Left renal pelvis (tissue), 4 donors: ENCODE data around the gene COQ8B. TPM values are rescaled to one million over a fixed set of nuclear protein-coding genes. Genes with fewer than 3 reads are reported as not detected.

Source experiments
- DNase-seq, 4 donors: peaks; one replicate each; pipeline ENCODE4 v3.0.0-alpha.2; 2013; ENCODE audit warnings: low read depth in 4 of 4, low spot score in 3 of 4
- polyA plus RNA-seq, 4 donors: library from polyadenylated mRNA; unstranded; fragments of 120-200 nt; gene quantifications; one replicate each; pipeline ENCODE4 v1.2.1, GENCODE V29; 2013; ENCODE audit not compliant: insufficient read length in 4 of 4

The COQ8B gene
- polyA plus RNA-seq, 4 donors, result 25.9 to 49.7 (median 30.0) TPM

DNA sequence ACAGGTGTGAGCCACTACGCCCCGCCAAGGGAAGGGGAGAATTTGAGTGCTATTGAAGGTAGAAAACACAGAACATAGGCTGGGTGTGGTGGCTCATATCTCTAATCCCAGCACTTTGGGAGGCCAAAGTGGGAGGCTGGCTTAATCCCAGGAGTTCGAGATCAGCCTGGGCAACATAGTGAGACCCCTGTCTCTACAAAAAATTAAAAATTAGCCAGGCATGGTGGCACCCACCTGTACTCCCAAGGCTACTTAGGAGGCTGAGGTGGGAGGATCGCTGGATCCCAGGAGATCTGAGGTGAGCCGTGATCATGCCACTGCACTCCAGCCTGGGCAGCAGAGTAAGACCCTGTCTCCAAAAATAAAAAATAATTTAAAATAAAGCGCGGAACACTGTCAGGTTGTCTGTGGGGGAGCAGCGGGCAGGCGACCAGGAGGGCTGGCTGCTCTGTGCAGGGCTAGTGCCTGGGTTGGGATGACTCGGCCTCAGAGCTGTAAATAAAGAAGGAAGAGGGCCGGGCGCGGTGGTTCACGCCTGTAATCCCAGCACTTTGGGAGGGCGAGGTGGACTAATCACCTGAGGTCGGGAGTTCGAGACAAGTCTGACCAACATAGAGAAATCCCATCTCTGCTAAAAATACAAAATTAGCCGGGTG is 74.5 kb downstream of the COQ8B start:
- DNase-seq, result no peak

Other genes with a start within 250 kb of the COQ8B start
- gene SPTBN4, start 249.9 kb downstream of the COQ8B start, polyA plus RNA-seq, result 1 to 10 TPM; 1.2 to 3.3 (median 1.8) TPM
- gene SHKBP1, start 140.0 kb downstream of the COQ8B start, polyA plus RNA-seq, result 10 to 100 TPM; 22.2 to 52.9 (median 40.8) TPM
- 100 to 1,000 TPM; 193 to 531 (median 257) TPM for gene LTBP4, start 115.5 kb downstream of the COQ8B start, polyA plus RNA-seq
- 10 to 100 TPM; 11.5 to 35.0 (median 15.8) TPM for gene NUMBL, start 26.2 kb downstream of the COQ8B start, polyA plus RNA-seq
- 10 to 100 TPM in 3 of 4 donors, 1 to 10 TPM in 1; 9.3 to 16.3 (median 12.9) TPM for gene ITPKC, start 226 bp upstream of the COQ8B start, polyA plus RNA-seq
- 10 to 100 TPM in 3 of 4 donors, 1 to 10 TPM in 1; 9.4 to 22.5 (median 16.0) TPM for gene ACTMAP, start 33.6 kb upstream of the COQ8B start, polyA plus RNA-seq
- 100 to 1,000 TPM in 3 of 4 donors, 10 to 100 TPM in 1; 98.3 to 129 (median 121) TPM for gene SNRPA, start 34.3 kb upstream of the COQ8B start, polyA plus RNA-seq
- gene MIA, start 58.6 kb upstream of the COQ8B start, polyA plus RNA-seq, result 1 to 10 TPM in 3 of 4 donors, under 1 TPM in 1; 0.45 to 2.0 (median 1.7) TPM
- 10 to 100 TPM in 1 of 4 donors, 1 to 10 TPM in 3; 7.6 to 13.3 (median 8.7) TPM for gene RAB4B, start 61.4 kb upstream of the COQ8B start, polyA plus RNA-seq
- 10 to 100 TPM; 62.3 to 84.2 (median 72.5) TPM for gene EGLN2, start 82.3 kb upstream of the COQ8B start, polyA plus RNA-seq
- under 1 TPM in 1 of 4 donors, not detected in 3; 0.24 TPM for gene CYP2A6, start 133.6 kb upstream of the COQ8B start, polyA plus RNA-seq
- under 1 TPM in 1 of 4 donors, not detected in 3; 0.87 TPM for gene CYP2A7, start 165.3 kb upstream of the COQ8B start, polyA plus RNA-seq